K562 (cell line): ENCODE data around the gene SH2B2.
"Not testable (repeated sequence)": the region's sequence is repeated elsewhere in the genome, so short reads cannot be mapped to it uniquely, and the experiment has no call there.

Source experiments
- ESRRA ChIP-seq: fragments of 450-650 bp; IDR thresholded peaks from 2 replicates; pipeline ENCODE4 v1.6.1; 2014; ENCODE audit warnings: low read depth, mild to moderate bottlenecking, moderate library complexity, borderline replicate concordance
- GABPA ChIP-seq: fragments of 200-800 bp; sonication (Bioruptor generic); conservative IDR thresholded peaks from 2 replicates; pipeline ENCODE4 v1.6.1; 2016; ENCODE audit warnings: low read depth, missing genetic modification characterization, missing compliant biosample characterization
- NCOA2 ChIP-seq, 2 experiments: fragments of 450-650 bp; IDR thresholded peaks; 2 replicates each; pipeline ENCODE4 v1.6.1; 2018; ENCODE audit warnings: mild to moderate bottlenecking in 2 of 2, moderate library complexity in 1 of 2; ENCODE audit not compliant: partially characterized antibody in 2 of 2
- NR3C1 ChIP-seq: sonication (generic); formaldehyde crosslinking; IDR thresholded peaks from 2 replicates; pipeline ENCODE4 v1.8.1; 2022; ENCODE audit warnings: missing genetic modification reagents
- POLR2B ChIP-seq: fragments of 450-650 bp; IDR thresholded peaks from 2 replicates; pipeline ENCODE4 v1.6.1; 2018; ENCODE audit warnings: low read depth; ENCODE audit not compliant: partially characterized antibody
- SMC3 ChIP-seq: conservative IDR thresholded peaks from 2 replicates; pipeline ENCODE4 v1.6.1; 2011; ENCODE audit warnings: low read depth, low read length, improper control_type of control experiment; ENCODE audit not compliant: insufficient read depth
- SNIP1 ChIP-seq: fragments of 450-650 bp; IDR thresholded peaks from 2 replicates; pipeline ENCODE4 v1.7.1; 2017; ENCODE audit warnings: low read depth, mild to moderate bottlenecking
- TBP ChIP-seq: optimal IDR thresholded peaks from 2 replicates; pipeline ENCODE3; 2011; ENCODE audit warnings: low read depth, low read length, improper control_type of control experiment
- ZBTB8A ChIP-seq: fragments of 450-650 bp; IDR thresholded peaks from 2 replicates; pipeline ENCODE4 v1.6.1; 2018; ENCODE audit warnings: mild to moderate bottlenecking, moderate library complexity; ENCODE audit not compliant: partially characterized antibody
- ZKSCAN1 ChIP-seq: fragments of 150-350 bp; IDR thresholded peaks from 2 replicates; pipeline ENCODE4 v1.6.1; 2016; ENCODE audit warnings: low read depth, low read length
- ZNF318 ChIP-seq, 2 experiments: fragments of 450-650 bp; IDR thresholded peaks; 2 replicates each; pipeline ENCODE4 v1.6.1; 2016; ENCODE audit warnings: mild to moderate bottlenecking in 2 of 2, borderline replicate concordance in 1 of 2, low read depth in 1 of 2, moderate library complexity in 1 of 2
- TF ChIP-seq, protein P1 (sequence below), 3 experiments: IDR thresholded peaks in 2 of 3; conservative IDR thresholded peaks in 1 of 3; 2 replicates each; pipeline ENCODE4 v1.5.1; 2011 to 2012; ENCODE audit warnings: low read length in 3 of 3, mild to moderate bottlenecking in 3 of 3, control low read depth in 2 of 3, improper control_type of control experiment in 1 of 3, inconsistent platforms in 1 of 3, low read depth in 1 of 3, mixed read lengths in 1 of 3, moderate library complexity in 1 of 3; ENCODE audit not compliant: insufficient read depth in 2 of 3

- TF ChIP-seq NCOA2 (IDR thresholded peaks at IDR 0.05; ENCODE audit: partially characterized antibody in 2 of 2); SMC3; ZNF318 (IDR thresholded peaks at IDR 0.05; ENCODE audit: borderline replicate concordance in 1 of 2, low read depth in 1 of 2); ZBTB8A; SNIP1; TBP; GABPA (tag); ESRRA; ZKSCAN1; POLR2B; NR3C1 (CRISPR knock-in tag): not testable (repeated sequence)
- TF ChIP-seq, protein P1, sequence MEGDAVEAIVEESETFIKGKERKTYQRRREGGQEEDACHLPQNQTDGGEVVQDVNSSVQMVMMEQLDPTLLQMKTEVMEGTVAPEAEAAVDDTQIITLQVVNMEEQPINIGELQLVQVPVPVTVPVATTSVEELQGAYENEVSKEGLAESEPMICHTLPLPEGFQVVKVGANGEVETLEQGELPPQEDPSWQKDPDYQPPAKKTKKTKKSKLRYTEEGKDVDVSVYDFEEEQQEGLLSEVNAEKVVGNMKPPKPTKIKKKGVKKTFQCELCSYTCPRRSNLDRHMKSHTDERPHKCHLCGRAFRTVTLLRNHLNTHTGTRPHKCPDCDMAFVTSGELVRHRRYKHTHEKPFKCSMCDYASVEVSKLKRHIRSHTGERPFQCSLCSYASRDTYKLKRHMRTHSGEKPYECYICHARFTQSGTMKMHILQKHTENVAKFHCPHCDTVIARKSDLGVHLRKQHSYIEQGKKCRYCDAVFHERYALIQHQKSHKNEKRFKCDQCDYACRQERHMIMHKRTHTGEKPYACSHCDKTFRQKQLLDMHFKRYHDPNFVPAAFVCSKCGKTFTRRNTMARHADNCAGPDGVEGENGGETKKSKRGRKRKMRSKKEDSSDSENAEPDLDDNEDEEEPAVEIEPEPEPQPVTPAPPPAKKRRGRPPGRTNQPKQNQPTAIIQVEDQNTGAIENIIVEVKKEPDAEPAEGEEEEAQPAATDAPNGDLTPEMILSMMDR (IDR thresholded peaks at IDR 0.05 in 2 of 3, conservative IDR thresholded peaks at IDR 0.05 in 1 of 3; ENCODE audit: insufficient read depth in 2 of 3, low read depth in 1 of 3, low read length in 3 of 3): not testable (repeated sequence)
These were observed 60.3 kb downstream of the SH2B2 start for GRCh38 chr7:102346983-102347382.
